ENCODE data around the gene ARVCF. TPM values are rescaled to one million over a fixed set of nuclear protein-coding genes. Genes with fewer than 3 reads are reported as not detected.

The ARVCF gene, protein sequence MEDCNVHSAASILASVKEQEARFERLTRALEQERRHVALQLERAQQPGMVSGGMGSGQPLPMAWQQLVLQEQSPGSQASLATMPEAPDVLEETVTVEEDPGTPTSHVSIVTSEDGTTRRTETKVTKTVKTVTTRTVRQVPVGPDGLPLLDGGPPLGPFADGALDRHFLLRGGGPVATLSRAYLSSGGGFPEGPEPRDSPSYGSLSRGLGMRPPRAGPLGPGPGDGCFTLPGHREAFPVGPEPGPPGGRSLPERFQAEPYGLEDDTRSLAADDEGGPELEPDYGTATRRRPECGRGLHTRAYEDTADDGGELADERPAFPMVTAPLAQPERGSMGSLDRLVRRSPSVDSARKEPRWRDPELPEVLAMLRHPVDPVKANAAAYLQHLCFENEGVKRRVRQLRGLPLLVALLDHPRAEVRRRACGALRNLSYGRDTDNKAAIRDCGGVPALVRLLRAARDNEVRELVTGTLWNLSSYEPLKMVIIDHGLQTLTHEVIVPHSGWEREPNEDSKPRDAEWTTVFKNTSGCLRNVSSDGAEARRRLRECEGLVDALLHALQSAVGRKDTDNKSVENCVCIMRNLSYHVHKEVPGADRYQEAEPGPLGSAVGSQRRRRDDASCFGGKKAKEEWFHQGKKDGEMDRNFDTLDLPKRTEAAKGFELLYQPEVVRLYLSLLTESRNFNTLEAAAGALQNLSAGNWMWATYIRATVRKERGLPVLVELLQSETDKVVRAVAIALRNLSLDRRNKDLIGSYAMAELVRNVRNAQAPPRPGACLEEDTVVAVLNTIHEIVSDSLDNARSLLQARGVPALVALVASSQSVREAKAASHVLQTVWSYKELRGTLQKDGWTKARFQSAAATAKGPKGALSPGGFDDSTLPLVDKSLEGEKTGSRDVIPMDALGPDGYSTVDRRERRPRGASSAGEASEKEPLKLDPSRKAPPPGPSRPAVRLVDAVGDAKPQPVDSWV
- total RNA-seq, result 2.3 TPM

DNA sequence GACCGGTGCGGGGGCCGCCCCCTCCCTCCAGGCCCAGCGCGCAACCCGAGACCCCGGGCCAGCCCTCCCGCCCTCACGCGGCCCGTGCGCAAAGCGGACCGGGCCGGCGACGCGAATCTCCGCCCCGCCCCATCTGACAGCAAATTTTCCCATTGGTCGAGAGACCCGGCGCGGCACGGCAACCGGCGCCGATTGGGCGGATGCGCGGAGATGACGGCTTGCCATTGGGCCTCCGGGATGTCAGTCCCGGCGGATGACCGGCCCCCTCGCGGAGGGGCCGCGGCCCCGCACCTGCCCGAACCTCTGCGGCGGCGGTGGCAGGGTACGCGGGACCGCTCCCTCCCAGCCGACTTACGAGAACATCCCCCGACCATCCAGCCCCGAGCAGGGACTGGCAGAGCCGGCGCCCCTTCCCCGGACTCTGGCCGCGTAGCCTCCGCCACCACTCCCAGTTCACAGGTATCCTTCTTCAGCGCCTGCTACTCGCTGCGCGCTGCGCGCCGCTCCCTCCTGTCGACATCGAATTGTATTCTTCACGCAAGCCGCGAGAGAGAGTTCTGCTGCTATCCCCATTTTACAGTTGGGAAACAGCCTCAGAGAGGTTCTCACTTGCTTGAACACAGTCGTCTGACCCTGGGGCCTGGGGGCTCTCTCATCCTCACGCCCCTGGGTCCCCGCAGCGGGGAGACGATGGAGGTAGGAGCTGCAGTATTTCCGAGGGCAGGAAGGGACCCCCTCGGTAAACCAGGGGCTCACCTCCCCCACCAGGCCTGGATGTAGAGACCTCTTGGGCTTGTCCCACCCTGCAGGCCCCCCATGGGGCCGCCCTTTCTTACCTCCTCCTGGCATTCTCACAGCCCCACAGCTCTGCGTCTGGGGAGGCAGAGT is at the start of gene ARVCF:
Gene ARVCF, minus strand, starts transcription at position 90 of the 888 bp plus-strand sequence. CDS start 26,029 bp downstream, outside the sequence.
- Histone ChIP-seq H3K4me1 (ENCODE audit: insufficient read depth, low read length) (peaks cover 17% of the 10 kb centered on the region), H3K4me3 (ENCODE audit: low read length) (peak within 1 kb of the TSS; percentile 48), H3K27me3 (ENCODE audit: insufficient read depth, low read length) (peaks cover 20% of the 10 kb centered on the region), H3K9me3 (ENCODE audit: low read depth, low read length) (no peaks in the 10 kb centered on the region)

DNA sequence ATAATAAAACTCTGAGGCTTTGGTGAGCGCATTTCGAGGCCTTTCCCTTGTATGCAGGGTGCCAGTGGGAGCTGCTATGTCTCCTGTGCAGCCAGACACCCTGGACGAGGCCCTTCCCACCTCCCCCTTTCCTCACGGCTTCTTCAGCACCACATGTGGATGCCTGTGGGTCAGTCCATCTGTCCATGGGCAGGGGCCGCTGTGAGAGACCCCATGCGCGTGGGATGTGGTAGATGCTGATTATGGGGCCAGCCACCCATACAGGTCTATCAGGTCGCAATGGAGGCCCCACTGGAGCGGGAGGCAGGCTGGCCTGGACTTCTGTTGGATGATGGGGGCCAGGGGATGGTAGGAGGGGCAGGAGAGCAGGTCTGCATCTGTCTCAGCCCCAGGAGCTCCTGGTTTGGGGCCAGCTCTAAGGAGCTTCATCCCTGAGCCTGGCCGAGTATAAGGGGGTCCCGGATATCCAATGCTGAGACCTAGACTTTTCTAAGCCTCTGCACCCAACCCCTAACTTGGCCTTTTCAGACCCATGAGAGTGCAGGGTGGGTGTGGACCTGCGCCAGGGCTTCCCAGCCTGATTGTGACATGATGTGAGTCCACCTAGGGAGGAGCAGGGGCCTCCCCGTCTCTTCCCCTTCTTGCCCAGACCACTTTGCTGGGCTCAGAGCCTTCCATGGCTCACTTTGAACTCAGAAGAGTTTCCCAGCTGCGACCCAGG is 49.4 kb upstream of the ARVCF start:
- H3K9me3 ChIP-seq (ENCODE audit: low read depth, low read length), result no peaks in the 10 kb centered on the region
- H3K27me3 ChIP-seq (ENCODE audit: insufficient read depth, low read length), result no peaks in the 10 kb centered on the region
- no peaks in the 10 kb centered on the region for H3K4me1 ChIP-seq (ENCODE audit: insufficient read depth, low read length)

DNA sequence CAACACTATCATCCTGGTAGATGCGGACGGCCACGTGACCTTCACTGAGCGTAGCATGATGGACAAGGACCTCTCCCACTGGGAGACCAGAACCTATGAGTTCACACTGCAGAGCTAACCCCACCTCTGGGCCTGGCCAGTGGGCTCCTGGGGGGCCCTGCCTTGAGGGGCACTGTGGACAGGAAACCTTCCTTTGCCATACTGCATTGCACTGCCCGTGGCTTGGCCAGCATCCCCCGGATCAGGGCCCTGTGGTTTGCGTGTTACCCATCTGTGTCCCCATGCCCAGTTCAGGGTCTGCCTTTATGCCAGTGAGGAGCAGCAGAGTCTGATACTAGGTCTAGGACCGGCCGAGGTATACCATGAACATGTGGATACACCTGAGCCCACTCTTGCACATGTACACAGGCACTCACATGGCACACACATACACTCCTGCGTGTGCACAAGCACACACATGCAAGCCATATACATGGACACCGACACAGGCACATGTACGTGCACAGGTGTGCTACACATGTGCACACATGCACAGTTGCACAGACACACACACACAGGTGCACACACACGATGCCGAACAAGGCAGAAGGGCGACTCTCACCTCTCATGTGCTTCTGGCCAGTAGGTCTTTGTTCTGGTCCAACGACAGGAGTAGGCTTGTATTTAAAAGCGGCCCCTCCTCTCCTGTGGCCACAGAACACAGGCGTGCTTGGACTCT is 48.1 kb upstream of the ARVCF start:
- no peaks in the 10 kb centered on the region for H3K9me3 ChIP-seq (ENCODE audit: low read depth, low read length)
- H3K27me3 ChIP-seq (ENCODE audit: insufficient read depth, low read length), result no peaks in the 10 kb centered on the region
- no peaks in the 10 kb centered on the region for H3K4me1 ChIP-seq (ENCODE audit: insufficient read depth, low read length)
- no peak overlapping the region for H3K4me3 ChIP-seq (ENCODE audit: low read length)

More for the DNA sequence above, 49.4 kb upstream of the ARVCF start:
- no peak overlapping the region for H3K4me3 ChIP-seq (ENCODE audit: low read length)

DNA sequence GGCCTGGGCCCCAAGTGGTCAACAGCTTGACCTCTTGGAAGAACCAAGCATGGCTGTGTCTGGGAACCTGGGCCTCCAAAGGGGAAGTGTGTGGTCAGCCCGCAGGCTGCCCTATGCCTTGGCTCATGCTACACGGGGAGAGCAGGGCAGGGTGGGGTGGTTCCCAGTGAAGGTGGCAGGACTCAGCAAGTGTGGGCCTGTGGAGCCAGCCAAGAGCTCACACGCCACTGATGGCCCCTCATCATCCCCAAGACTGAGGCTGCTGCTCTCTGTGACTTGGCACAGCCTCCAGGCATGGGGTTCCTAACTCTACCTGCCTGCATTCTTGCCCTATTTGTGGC is 47.5 kb upstream of the ARVCF start:
- H3K27me3 ChIP-seq (ENCODE audit: insufficient read depth, low read length), result no peaks in the 10 kb centered on the region
- H3K4me1 ChIP-seq (ENCODE audit: insufficient read depth, low read length), result no peaks in the 10 kb centered on the region
- H3K4me3 ChIP-seq (ENCODE audit: low read length), result no peak overlapping the region
- no peaks in the 10 kb centered on the region for H3K9me3 ChIP-seq (ENCODE audit: low read depth, low read length)

DNA sequence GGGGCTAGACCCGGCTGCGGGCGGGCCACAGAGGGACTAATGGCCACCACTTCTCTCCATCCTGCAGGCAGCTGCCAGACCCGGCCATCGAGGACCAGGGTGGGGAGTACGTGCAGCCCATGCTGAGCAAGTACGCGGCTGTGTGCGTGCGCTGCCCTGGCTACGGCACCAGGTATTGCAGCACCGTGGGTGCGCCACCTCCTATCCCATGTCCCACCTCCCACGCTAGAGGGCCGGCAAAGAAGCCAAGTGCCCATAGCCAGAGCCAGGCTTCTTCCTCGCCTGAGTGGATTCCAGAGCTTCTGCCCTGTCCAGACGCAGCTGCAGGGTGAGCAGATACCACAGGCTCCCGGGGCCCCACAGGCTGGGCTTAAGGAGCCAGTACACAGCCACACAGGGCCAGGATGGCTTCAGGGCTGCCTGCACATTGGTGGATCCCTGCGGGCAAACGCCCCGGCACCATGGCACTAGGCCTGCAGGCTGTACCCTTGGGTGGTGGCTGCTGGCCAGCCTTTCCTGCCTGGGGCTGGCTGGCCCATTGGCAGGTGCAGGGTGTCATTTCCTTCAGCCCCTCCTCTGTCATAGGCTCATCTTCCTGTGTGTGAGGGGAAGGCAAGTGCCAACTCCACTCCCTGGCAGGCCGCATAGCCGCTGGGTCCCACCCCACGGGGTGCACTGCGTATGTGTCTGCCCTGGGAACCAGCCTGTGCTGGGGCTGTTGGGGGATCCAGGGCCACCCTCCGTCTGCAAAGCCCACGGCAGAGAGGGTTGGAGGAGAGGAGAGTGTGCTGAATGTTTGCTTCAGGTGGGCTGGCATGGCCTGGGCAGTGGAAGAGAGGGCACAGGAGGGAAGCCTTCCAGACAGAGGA is 46.9 kb upstream of the ARVCF start:
- H3K9me3 ChIP-seq (ENCODE audit: low read depth, low read length), result no peaks in the 10 kb centered on the region
- no peak overlapping the region for H3K4me3 ChIP-seq (ENCODE audit: low read length)
- H3K4me1 ChIP-seq (ENCODE audit: insufficient read depth, low read length), result no peaks in the 10 kb centered on the region
- H3K27me3 ChIP-seq (ENCODE audit: insufficient read depth, low read length), result no peaks in the 10 kb centered on the region

DNA sequence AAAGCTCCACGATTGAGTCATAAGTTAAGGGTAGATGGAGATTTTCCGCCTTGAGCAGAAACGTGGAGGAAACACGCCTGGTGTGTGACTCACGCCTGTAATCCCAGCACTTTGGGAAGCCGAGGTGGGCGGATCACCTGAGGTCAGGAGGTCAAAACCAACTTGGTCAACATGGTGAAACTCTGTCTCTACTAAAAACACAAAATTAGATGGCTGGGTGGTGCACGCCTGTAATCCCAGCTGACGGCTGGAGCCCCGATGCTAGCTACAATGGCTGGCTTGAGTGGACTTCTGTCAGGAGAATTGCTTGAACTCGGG is 46.1 kb upstream of the ARVCF start:
- no peaks in the 10 kb centered on the region for H3K27me3 ChIP-seq (ENCODE audit: insufficient read depth, low read length)
- H3K4me1 ChIP-seq (ENCODE audit: insufficient read depth, low read length), result no peaks in the 10 kb centered on the region
- no peaks in the 10 kb centered on the region for H3K9me3 ChIP-seq (ENCODE audit: low read depth, low read length)
- no peak overlapping the region for H3K4me3 ChIP-seq (ENCODE audit: low read length)

DNA sequence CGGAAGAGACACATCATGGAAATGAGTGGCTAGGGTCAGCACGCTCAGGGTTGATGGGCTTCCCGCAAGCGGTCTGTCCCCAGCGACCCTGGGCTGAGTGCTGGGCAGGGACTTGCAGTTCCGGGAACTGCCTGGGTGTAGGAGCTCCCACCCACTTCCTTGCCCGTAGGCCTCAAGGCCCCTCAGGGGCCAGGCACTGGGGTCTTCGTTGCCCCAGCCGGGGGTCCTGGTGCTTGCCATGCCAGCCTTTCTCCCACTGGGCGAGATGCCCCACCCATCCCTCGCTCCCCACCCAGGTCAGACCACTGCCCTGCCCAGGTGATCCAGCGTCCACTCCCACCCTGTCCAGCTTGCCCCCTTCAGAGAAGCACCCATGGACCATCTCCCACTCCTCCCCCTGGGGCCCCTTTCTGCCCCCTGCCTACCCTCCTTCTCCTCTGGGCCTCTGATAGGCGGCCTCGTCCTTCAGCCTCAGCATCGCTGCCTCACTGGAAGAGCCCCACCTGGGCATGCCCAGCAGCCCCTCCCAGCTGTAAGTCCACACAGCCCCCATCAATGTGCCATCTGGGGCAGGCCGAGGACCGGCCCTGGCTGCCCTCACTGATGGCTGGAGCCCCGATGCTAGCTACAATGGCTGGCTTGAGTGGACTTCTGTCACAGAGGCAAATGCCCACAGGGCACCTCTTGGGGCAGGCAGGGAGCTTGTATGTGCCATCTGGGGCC is 45.6 kb upstream of the ARVCF start:
- Histone ChIP-seq H3K4me3 (ENCODE audit: low read length) (no peak overlapping the region), H3K4me1 (ENCODE audit: insufficient read depth, low read length) (no peaks in the 10 kb centered on the region), H3K9me3 (ENCODE audit: low read depth, low read length) (no peaks in the 10 kb centered on the region), H3K27me3 (ENCODE audit: insufficient read depth, low read length) (no peaks in the 10 kb centered on the region)

DNA sequence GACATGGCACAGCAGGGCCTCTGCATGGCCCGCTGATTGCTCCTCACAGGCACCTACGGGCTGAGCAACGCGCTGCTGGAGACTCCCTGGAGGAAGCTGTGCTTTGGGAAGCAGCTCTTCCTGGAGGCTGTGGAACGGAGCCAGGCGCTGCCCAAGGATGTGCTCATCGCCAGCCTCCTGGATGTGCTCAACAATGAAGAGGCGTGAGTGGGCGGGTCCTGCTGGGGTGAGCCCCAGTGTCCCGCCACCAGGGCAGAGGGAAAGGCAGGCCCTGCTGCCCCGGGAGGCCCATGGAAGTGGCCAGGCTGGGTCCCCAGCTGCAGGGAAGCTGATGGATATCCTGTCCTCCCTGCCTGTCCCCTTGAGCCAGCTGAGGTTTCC is 44.8 kb upstream of the ARVCF start:
- H3K4me1 ChIP-seq (ENCODE audit: insufficient read depth, low read length), result no peaks in the 10 kb centered on the region
- no peak overlapping the region for H3K4me3 ChIP-seq (ENCODE audit: low read length)
- no peaks in the 10 kb centered on the region for H3K9me3 ChIP-seq (ENCODE audit: low read depth, low read length)
- H3K27me3 ChIP-seq (ENCODE audit: insufficient read depth, low read length), result no peaks in the 10 kb centered on the region

DNA sequence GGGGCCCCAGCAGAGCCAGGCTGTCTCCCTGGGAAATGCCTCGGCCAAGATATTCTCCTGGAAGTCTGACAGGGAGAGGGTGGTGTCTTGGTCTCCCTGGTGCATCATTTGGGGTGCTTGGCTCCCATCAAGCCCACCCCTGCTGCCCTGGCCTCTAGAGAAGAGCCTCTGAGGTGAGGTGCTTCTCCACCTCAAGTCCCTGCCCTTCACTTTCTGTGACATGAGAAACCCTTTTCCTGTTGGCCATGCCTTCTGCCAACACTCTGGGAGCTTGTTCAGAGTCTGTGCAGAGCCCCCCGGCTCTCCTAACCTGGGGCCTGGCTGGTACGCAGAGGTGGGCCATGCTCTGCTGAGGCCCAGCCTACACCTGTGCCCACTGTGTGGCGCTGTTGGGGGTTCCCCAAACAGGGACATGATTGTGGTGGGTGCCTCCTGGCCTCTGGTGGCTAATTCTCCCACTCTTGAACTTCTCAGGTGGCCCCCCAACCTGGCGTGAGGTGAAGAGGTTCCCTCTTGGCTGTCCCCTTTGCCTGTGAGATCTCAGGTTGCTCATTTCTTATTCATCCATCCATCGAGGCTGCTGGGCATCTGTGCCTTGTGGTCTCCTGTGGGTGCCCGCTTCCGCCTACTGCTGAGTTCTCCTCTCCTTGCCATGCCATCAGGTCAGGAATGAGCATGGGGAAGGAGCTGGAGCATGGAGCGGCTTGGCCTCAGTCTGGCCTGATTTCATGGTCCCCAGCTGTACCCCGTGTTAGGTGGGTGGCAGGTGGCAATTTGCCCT is 44.3 kb upstream of the ARVCF start:
- H3K4me3 ChIP-seq (ENCODE audit: low read length), result no peak overlapping the region
- no peaks in the 10 kb centered on the region for H3K27me3 ChIP-seq (ENCODE audit: insufficient read depth, low read length)
- no peaks in the 10 kb centered on the region for H3K9me3 ChIP-seq (ENCODE audit: low read depth, low read length)
- H3K4me1 ChIP-seq (ENCODE audit: insufficient read depth, low read length), result no peaks in the 10 kb centered on the region

DNA sequence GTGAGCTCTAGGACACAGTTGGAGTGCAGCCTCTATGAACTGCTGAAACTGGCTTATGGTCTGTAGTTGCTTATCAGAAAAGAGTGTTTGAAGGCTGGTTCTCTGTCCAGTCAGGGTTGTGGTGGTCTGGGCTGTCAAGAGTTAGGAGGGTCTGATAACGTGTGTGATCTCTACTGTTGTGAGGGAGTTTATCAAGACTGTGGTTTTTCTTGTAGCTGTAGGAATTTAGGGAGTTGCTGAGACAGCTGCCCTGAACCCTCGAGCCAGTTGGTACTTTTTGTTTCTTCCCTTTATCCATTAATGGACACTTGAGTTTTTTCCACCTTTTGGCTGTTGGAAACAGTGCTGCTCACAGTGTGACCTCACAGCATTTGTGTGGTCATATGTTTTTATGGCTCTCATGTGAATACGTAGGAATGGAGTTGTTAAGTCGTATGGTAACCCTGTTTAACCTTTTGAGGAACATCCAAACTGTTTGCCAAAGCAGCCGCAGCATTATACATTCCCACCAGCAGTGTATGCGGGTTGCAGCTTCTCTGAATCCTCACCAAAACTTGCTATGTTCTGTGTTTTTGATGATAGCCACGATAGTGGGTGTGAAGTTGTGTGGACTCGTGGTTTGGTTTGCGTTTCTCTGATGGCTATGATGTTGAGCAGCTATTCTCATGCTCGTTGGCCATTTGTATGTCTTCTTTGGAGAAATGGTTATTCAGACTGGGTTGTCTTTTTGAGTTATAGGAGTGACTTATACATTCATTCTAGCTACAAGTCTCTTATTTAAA is 42.6 kb upstream of the ARVCF start:
- H3K4me1 ChIP-seq (ENCODE audit: insufficient read depth, low read length), result no peaks in the 10 kb centered on the region
- H3K9me3 ChIP-seq (ENCODE audit: low read depth, low read length), result no peaks in the 10 kb centered on the region
- H3K27me3 ChIP-seq (ENCODE audit: insufficient read depth, low read length), result no peaks in the 10 kb centered on the region
- no peak overlapping the region for H3K4me3 ChIP-seq (ENCODE audit: low read length)

DNA sequence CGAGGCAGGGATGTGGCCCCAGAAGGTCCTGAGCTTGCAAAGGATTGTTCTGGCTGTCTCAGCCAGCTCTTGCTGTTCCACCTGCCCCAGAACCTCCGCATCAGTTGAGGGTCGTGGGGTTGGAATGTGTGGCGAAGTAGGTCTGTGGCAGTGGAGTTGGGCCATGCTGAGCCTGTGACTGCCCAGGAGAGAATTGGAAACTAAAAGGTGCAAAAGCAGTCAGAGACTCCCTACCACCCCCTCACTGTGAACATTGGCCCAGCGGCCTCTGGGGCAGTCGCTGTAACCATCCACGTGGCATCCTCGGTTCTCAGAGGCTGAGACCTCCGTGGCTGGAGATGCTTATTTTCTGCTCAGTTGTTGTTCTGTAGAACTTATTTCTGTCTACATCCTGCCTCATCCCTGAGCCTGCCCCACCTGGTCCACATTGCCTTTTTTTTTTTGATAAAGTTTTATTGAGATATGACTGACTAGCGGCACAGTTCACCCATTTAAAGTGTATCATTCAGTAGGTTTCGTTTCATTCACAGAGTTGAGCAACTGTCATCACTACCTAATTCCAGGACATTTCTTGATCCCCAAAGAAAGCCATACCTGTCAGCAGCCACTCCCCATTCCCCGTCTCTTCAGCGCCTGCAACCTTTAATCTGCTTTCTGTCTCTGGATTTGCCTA is 41.1 kb upstream of the ARVCF start:
- no peaks in the 10 kb centered on the region for H3K4me1 ChIP-seq (ENCODE audit: insufficient read depth, low read length)
- H3K27me3 ChIP-seq (ENCODE audit: insufficient read depth, low read length), result no peaks in the 10 kb centered on the region
- no peak overlapping the region for H3K4me3 ChIP-seq (ENCODE audit: low read length)
- H3K9me3 ChIP-seq (ENCODE audit: low read depth, low read length), result no peaks in the 10 kb centered on the region
